ENCODE results near the gene TMC6. TPM values are rescaled to one million over a fixed set of nuclear protein-coding genes. Genes with fewer than 3 reads are reported as not detected.

TMC6 gene
- total and polyA plus RNA-seq, 2 of the 13 experiments (the other 11 are each of a cell fraction or from before 2014, with no cell fraction given): 48.4 to 99.1 TPM

- Histone ChIP-seq H3K27me3 (ENCODE audit: control insufficient read depth in 1 of 2, insufficient read depth in 2 of 2, low read length in 2 of 2) (no peaks in the 10 kb centered on the region), H3K4me3 (replicated peaks in 1 of 3; ENCODE audit: insufficient read depth in 1 of 3, low read depth in 2 of 3, low read length in 3 of 3) (peak overlapping the region in 1 of 3 experiments; percentile 34; a peak in 1 of 6 replicates), H3K9me3 (ENCODE audit: low read length) (peaks cover 7% of the 10 kb centered on the region; the same call in 1 of the 2 replicates), H3K9ac (ENCODE audit: insufficient read depth, low read depth, low read length) (no peak overlapping the region), H2AFZ (ENCODE audit: low read length) (no peak overlapping the region), H3K4me1 (ENCODE audit: insufficient read depth, low read length) (peaks cover 39% of the 10 kb centered on the region), H4K20me1 (ENCODE audit: insufficient read depth, low read length) (no peaks in the 10 kb centered on the region), H3K27ac (ENCODE audit: extremely low read length, insufficient read depth, low read length) (peak overlapping the region; percentile 52), H3K4me2 (ENCODE audit: low read depth, low read length) (peak overlapping the region; percentile 58), H3K36me3 (replicated peaks in 1 of 2; ENCODE audit: control insufficient read depth in 1 of 2, insufficient read depth in 2 of 2, low read length in 2 of 2) (peaks cover 3 to 23% of the 10 kb centered on the region in 2 experiments; a peak in 4 of 5 replicates), H3K79me2 (ENCODE audit: insufficient read depth, low read length) (no peaks in the 10 kb centered on the region)
- in situ Hi-C loops (cut with HindIII; ENCODE audit: extremely low pct_ligation_motif_present, low pct_unique_long_range_greater_than_20kb) (no loop called here), intact Hi-C loops (cut with micrococcal nuclease; ENCODE audit: unreplicated experiment) (no loop called here)
- DNase-seq (ENCODE audit: low spot score) (peak; percentile 79), ATAC-seq (peak; percentile 83), FAIRE-seq (peak; percentile 81)
- ChIA-PET POLR2A (interaction anchor here (0.8 to 1.0 kb wide), 3 partner anchors 21 to 81 kb away, joined by 3 to 4 read pairs (median 3); partner anchors contain the start of genes AFMID and TK1), CTCF (ENCODE audit: low intra/inter-chr PET ratio, low total read pairs) (no interaction called here)
- BruUV-seq (replicated peaks): no TSS peak
- 26% methylated on average over 13 of the region's 13 CpGs for WGBS (ENCODE audit: low lambda C conversion rate)
- TF ChIP-seq DR1 (CRISPR knock-in tag; IDR thresholded peaks at IDR 0.05) (no peak), TRAFD1 (CRISPR knock-in tag; IDR thresholded peaks at IDR 0.05; ENCODE audit: borderline replicate concordance) (no peak), ZNF580 (CRISPR knock-in tag; IDR thresholded peaks at IDR 0.05; ENCODE audit: borderline replicate concordance, low read depth) (no peak), ZNF432 (CRISPR knock-in tag; IDR thresholded peaks at IDR 0.05; ENCODE audit: borderline replicate concordance) (no peak), MTF2 (CRISPR knock-in tag; IDR thresholded peaks at IDR 0.05; ENCODE audit: borderline replicate concordance) (no peak), ZNF616 (CRISPR knock-in tag; IDR thresholded peaks at IDR 0.05; ENCODE audit: low read depth) (no peak), ZNF446 (CRISPR knock-in tag; IDR thresholded peaks at IDR 0.05) (no peak), KDM5A (IDR thresholded peaks at IDR 0.05; ENCODE audit: borderline replicate concordance, low read length) (no peak), NR2F6 (IDR thresholded peaks at IDR 0.05) (0 out of 2 replicates have a peak, but pooled peaks have one; percentile 48), NR2F6 (CRISPR knock-in tag; IDR thresholded peaks at IDR 0.05) (no peak), ZNF430 (CRISPR knock-in tag; IDR thresholded peaks at IDR 0.05) (no peak), RAD51 (IDR thresholded peaks at IDR 0.05; ENCODE audit: borderline replicate concordance) (no peak), FLYWCH1 (CRISPR knock-in tag; IDR thresholded peaks at IDR 0.05) (no peak), ZBTB46 (CRISPR knock-in tag; IDR thresholded peaks at IDR 0.05; ENCODE audit: borderline replicate concordance) (no peak), ZNF589 (CRISPR knock-in tag; conservative IDR thresholded peaks at IDR 0.05) (no peak), ETS1 (CRISPR knock-in tag; IDR thresholded peaks at IDR 0.05) (no peak), ONECUT2 (CRISPR knock-in tag; IDR thresholded peaks at IDR 0.05) (no peak), ZNF652 (CRISPR knock-in tag; IDR thresholded peaks at IDR 0.05; ENCODE audit: borderline replicate concordance, low read depth) (no peak)
These were observed 23.0 kb downstream of the TMC6 start for GRCh38 chr17:78105551-78105950.

Data from HepG2 (cell line).